Stimulated activated CD4-positive, alpha-beta T cell treated with anti-CD3 and anti-CD28 coated beads, TNF-alpha, amount 100 ng/mL, for 48 hours (primary cell): ENCODE data around the gene EDNRA.

Experiments used
- DNase-seq, 3 donors: peaks; one replicate each; pipeline ENCODE4 v3.0.0-alpha.2; 2020; ENCODE audit warnings: low read depth in 3 of 3

The EDNRA gene

GRCh38 chr4:147496500-147496899, 15.6 kb downstream of the EDNRA start:
- DNase-seq, result no peak

- DNase-seq, result no peak
These were observed 17.2 kb downstream of the EDNRA start for GRCh38 chr4:147498031-147498660.

GRCh38 chr4:147508346-147508745, 27.4 kb downstream of the EDNRA start:
- no peak for DNase-seq

- DNase-seq, result no peak
These were observed 28.5 kb downstream of the EDNRA start for GRCh38 chr4:147509386-147509785.

- DNase-seq, result no peak
These were observed 30.2 kb downstream of the EDNRA start for GRCh38 chr4:147510962-147511668.

- DNase-seq, result no peak
These were observed 32.2 kb downstream of the EDNRA start for GRCh38 chr4:147513091-147513490.

GRCh38 chr4:147513952-147514351, 33.1 kb downstream of the EDNRA start:
- no peak for DNase-seq

GRCh38 chr4:147515220-147515936, 34.5 kb downstream of the EDNRA start:
- no peak for DNase-seq

- DNase-seq, result no peak
These were observed 35.2 kb downstream of the EDNRA start for GRCh38 chr4:147516133-147516532.

GRCh38 chr4:147518086-147518485, 37.2 kb downstream of the EDNRA start:
- no peak for DNase-seq

- peak in 2 of 3 donors; percentile 2 to 33 for DNase-seq
These were observed 38.2 kb downstream of the EDNRA start for GRCh38 chr4:147518846-147519767.

GRCh38 chr4:147524601-147525000, 43.7 kb downstream of the EDNRA start:
- DNase-seq, result no peak

- no peak for DNase-seq
These were observed 44.8 kb downstream of the EDNRA start for GRCh38 chr4:147525494-147526271.

GRCh38 chr4:147526272-147526654, 45.4 kb downstream of the EDNRA start:
- no peak for DNase-seq

GRCh38 chr4:147528054-147528453, 47.2 kb downstream of the EDNRA start:
- no peak for DNase-seq

- DNase-seq, result no peak
These were observed 49.2 kb downstream of the EDNRA start for GRCh38 chr4:147530134-147530533.

- no peak for DNase-seq
These were observed 49.8 kb downstream of the EDNRA start for GRCh38 chr4:147530723-147531122.

GRCh38 chr4:147532896-147533295, 52.0 kb downstream of the EDNRA start:
- no peak for DNase-seq

GRCh38 chr4:147533331-147533730, 52.4 kb downstream of the EDNRA start:
- DNase-seq, result no peak

GRCh38 chr4:147535124-147535523, 54.2 kb downstream of the EDNRA start:
- DNase-seq, result no peak

GRCh38 chr4:147538711-147539110, 57.8 kb downstream of the EDNRA start:
- DNase-seq, result no peak
